Sigmoid colon (tissue), 7 donors: ENCODE data around the gene PACRG. TPM values are rescaled to one million over a fixed set of nuclear protein-coding genes. Genes with fewer than 3 reads are reported as not detected.

Source experiments
- DNase-seq: peaks from one replicate; pipeline ENCODE4 v3.0.0-alpha.2; 2019
- H3K27ac ChIP-seq, 4 donors: fragments of 200-600 bp; sonication (generic); one replicate each; pipeline ENCODE4 v1.5.1; 2016 to 2019; ENCODE audit warnings: mild to moderate bottlenecking in 1 of 4
- H3K27me3 ChIP-seq, 3 donors: fragments of 200-600 bp; sonication (generic); one replicate each; pipeline ENCODE4 v1.5.1; 2019; ENCODE audit warnings: mild to moderate bottlenecking in 1 of 3
- H3K36me3 ChIP-seq, 4 donors: fragments of 200-600 bp; sonication (generic); one replicate each; pipeline ENCODE4 v1.5.1; 2016 to 2019
- H3K4me1 ChIP-seq, 4 donors: fragments of 200-600 bp; sonication (generic); one replicate each; pipeline ENCODE4 v1.5.1; 2017 to 2019
- H3K4me3 ChIP-seq, 4 donors: fragments of 200-600 bp; sonication (generic); one replicate each; pipeline ENCODE4 v1.5.1; 2017 to 2019; ENCODE audit warnings: mild to moderate bottlenecking in 2 of 4, moderate library complexity in 1 of 4
- H3K9me3 ChIP-seq, 4 donors: fragments of 200-600 bp in 3 of 4; sonication (generic) in 3 of 4; one replicate each; pipeline versions ENCODE4 v1.5.1 to v1.6.1; 2013 to 2019
- CTCF ChIP-seq, 4 experiments: fragments of 450-650 bp in 3 of 4; fragments of 200-600 bp in 1 of 4; IDR thresholded peaks; one replicate each; pipeline ENCODE4 v1.5.1; 2016 to 2019; ENCODE audit warnings: antibody characterized with exemption in 4 of 4, mild to moderate bottlenecking in 3 of 4, moderate library complexity in 2 of 4
- EP300 ChIP-seq, 4 donors: sonication (generic); formaldehyde crosslinking; IDR thresholded peaks; one replicate each; pipeline ENCODE4 v1.6.1; 2017; ENCODE audit warnings: antibody characterized with exemption in 4 of 4
- POLR2A ChIP-seq, 2 donors: fragments of 450-650 bp; IDR thresholded peaks; one replicate each; pipeline ENCODE4 v1.6.1; 2016; ENCODE audit warnings: antibody characterized with exemption in 2 of 2, mild to moderate bottlenecking in 2 of 2, moderate library complexity in 2 of 2
- POLR2AphosphoS5 ChIP-seq, 4 donors: sonication (generic); formaldehyde crosslinking; IDR thresholded peaks; one replicate each; pipeline ENCODE4 v1.6.1; 2017; ENCODE audit warnings: antibody characterized with exemption in 4 of 4
- WGBS, 2 donors: extraction: QIAGEN DNeasy Blood & Tissue Kit; methylation state at CpG; one replicate each; pipeline ENCODE4 v1.1.7; 2013; 5-methylcytosine and 5-hydroxymethylcytosine counted together
- intact Hi-C: fragments of 100-400 bp; cut with DNase I; formaldehyde crosslinking; loops from one replicate; pipeline ENCODE4 v1.15.1; 2023
- polyA plus RNA-seq, 3 donors: library from polyadenylated mRNA; stranded (reverse); fragments of 200-250 nt; gene quantifications; one replicate each; pipeline ENCODE4 v1.2.3, GENCODE V29; 2013
- total RNA-seq, 4 donors: library from RNA; depleted of rRNA; stranded (reverse); fragments of >200 nt; gene quantifications; one replicate each; pipeline ENCODE4 v1.1.0, GENCODE V29; 2016
- donor health status: healthy with polysubstance abuse.
- donor health status: Bipolar disorder and iron deficiency.
- donor health status: healthy.

The PACRG gene
- total and polyA plus RNA-seq, 7 donors = 0.12 to 6.9 (median 0.95) TPM; not detected in 2

- H3K9me3 ChIP-seq = no peaks in the 10 kb centered on the region
- TF ChIP-seq POLR2A (IDR thresholded peaks at IDR 0.05) (no peak), POLR2AphosphoS5 (IDR thresholded peaks at IDR 0.05) (no peak), EP300 (IDR thresholded peaks at IDR 0.05) (no peak), CTCF (IDR thresholded peaks at IDR 0.05) (no peak)
- WGBS, 2 donors = 71 to 75% methylated on average over 4 of the region's 4 CpGs
- intact Hi-C loops = no loop called here
- no peak for DNase-seq
- no peaks in the 10 kb centered on the region for H3K27me3 ChIP-seq
- H3K4me1 ChIP-seq = no peaks in the 10 kb centered on the region
- no peak overlapping the region for H3K4me3 ChIP-seq
- H3K36me3 ChIP-seq = no peaks in the 10 kb centered on the region
- H3K27ac ChIP-seq = no peak overlapping the region
Measured at GRCh38 chr6:162798546-162799266, 70.9 kb downstream of the PACRG start.

- Histone ChIP-seq H3K27me3 (no peaks in the 10 kb centered on the region), H3K36me3 (no peaks in the 10 kb centered on the region), H3K4me1 (no peaks in the 10 kb centered on the region), H3K4me3 (no peak overlapping the region), H3K9me3 (no peaks in the 10 kb centered on the region), H3K27ac (no peak overlapping the region)
- WGBS, 2 donors = 87 to 91% methylated on average over 10 of the region's 10 CpGs
- intact Hi-C loops = no loop called here
- DNase-seq = no peak
- no peak for TF ChIP-seq EP300 (IDR thresholded peaks at IDR 0.05)
- no peak for TF ChIP-seq POLR2AphosphoS5 (IDR thresholded peaks at IDR 0.05)
Measured at GRCh38 chr6:162814426-162814973, 86.7 kb downstream of the PACRG start.

- Histone ChIP-seq H3K4me1 (no peaks in the 10 kb centered on the region), H3K9me3 (no peaks in the 10 kb centered on the region), H3K4me3 (no peak overlapping the region), H3K36me3 (no peaks in the 10 kb centered on the region), H3K27ac (no peak overlapping the region), H3K27me3 (no peaks in the 10 kb centered on the region)
- 89 to 90% methylated on average over 6 of the region's 6 CpGs for WGBS, 2 donors
- DNase-seq = no peak
- intact Hi-C loops = no loop called here
- no peak for TF ChIP-seq CTCF (IDR thresholded peaks at IDR 0.05)
- TF ChIP-seq POLR2A (IDR thresholded peaks at IDR 0.05) = no peak
- no peak for TF ChIP-seq POLR2AphosphoS5 (IDR thresholded peaks at IDR 0.05)
- TF ChIP-seq EP300 (IDR thresholded peaks at IDR 0.05) = no peak
Measured at GRCh38 chr6:162817196-162817595, 89.4 kb downstream of the PACRG start.

- 80 to 90% methylated on average over 2 of the region's 2 CpGs for WGBS, 2 donors
- Histone ChIP-seq H3K9me3 (no peaks in the 10 kb centered on the region), H3K4me1 (no peaks in the 10 kb centered on the region), H3K36me3 (no peaks in the 10 kb centered on the region), H3K27ac (no peak overlapping the region), H3K4me3 (no peak overlapping the region), H3K27me3 (no peaks in the 10 kb centered on the region)
- TF ChIP-seq POLR2A (IDR thresholded peaks at IDR 0.05) = no peak
- TF ChIP-seq CTCF (IDR thresholded peaks at IDR 0.05) = no peak
- TF ChIP-seq EP300 (IDR thresholded peaks at IDR 0.05) = no peak
- no peak for TF ChIP-seq POLR2AphosphoS5 (IDR thresholded peaks at IDR 0.05)
- intact Hi-C loops = no loop called here
- no peak for DNase-seq
Measured at GRCh38 chr6:162819284-162819683, 91.5 kb downstream of the PACRG start.

GRCh38 chr6:162821102-162821501, 93.3 kb downstream of the PACRG start:
- no peaks in the 10 kb centered on the region for H3K36me3 ChIP-seq
- no peaks in the 10 kb centered on the region for H3K27me3 ChIP-seq
- TF ChIP-seq POLR2A (IDR thresholded peaks at IDR 0.05) (no peak), EP300 (IDR thresholded peaks at IDR 0.05) (no peak), POLR2AphosphoS5 (IDR thresholded peaks at IDR 0.05) (no peak), CTCF (IDR thresholded peaks at IDR 0.05) (no peak)
- intact Hi-C loops = no loop called here
- no peak overlapping the region for H3K4me3 ChIP-seq
- no peak overlapping the region for H3K27ac ChIP-seq
- no peaks in the 10 kb centered on the region for H3K9me3 ChIP-seq
- H3K4me1 ChIP-seq = no peaks in the 10 kb centered on the region
- 32 to 55% methylated on average over 3 of the region's 3 CpGs for WGBS, 2 donors
- DNase-seq = no peak
